HG02981 (cell line): Measurements from ENCODE around the gene HIPK2.

Source experiments
- ATAC-seq: cut with Tn5 transposase; IDR thresholded peaks from one replicate; pipeline ENCODE4 v1.9.1; 2021; ENCODE audit warnings: mild to moderate bottlenecking, moderate library complexity; ENCODE audit not compliant: unreplicated experiment

HIPK2 gene

GRCh38 chr7:139699640-139700504 lies 77.9 kb downstream of the HIPK2 start:
- no peak for ATAC-seq

GRCh38 chr7:139698844-139699243 lies 79.0 kb downstream of the HIPK2 start:
- no peak for ATAC-seq

- ATAC-seq: no peak
These were observed 79.5 kb downstream of the HIPK2 start for GRCh38 chr7:139698278-139698677.

GRCh38 chr7:139697056-139697455 lies 80.7 kb downstream of the HIPK2 start:
- no peak for ATAC-seq

- ATAC-seq: no peak
These were observed 81.2 kb downstream of the HIPK2 start for GRCh38 chr7:139696552-139696951.

- no peak for ATAC-seq
These were observed 82.2 kb downstream of the HIPK2 start for GRCh38 chr7:139695588-139695987.

- no peak for ATAC-seq
These were observed 82.7 kb downstream of the HIPK2 start for GRCh38 chr7:139695051-139695450.

- ATAC-seq: no peak
These were observed 83.5 kb downstream of the HIPK2 start for GRCh38 chr7:139694389-139694676.

- ATAC-seq: no peak
These were observed 84.0 kb downstream of the HIPK2 start for GRCh38 chr7:139693651-139694388.

GRCh38 chr7:139692723-139693122 lies 85.1 kb downstream of the HIPK2 start:
- no peak for ATAC-seq

GRCh38 chr7:139691253-139691781 lies 86.5 kb downstream of the HIPK2 start:
- no peak for ATAC-seq

- ATAC-seq: no peak
These were observed 89.7 kb downstream of the HIPK2 start for GRCh38 chr7:139687980-139688632.

GRCh38 chr7:139687211-139687954 lies 90.4 kb downstream of the HIPK2 start:
- ATAC-seq: no peak

GRCh38 chr7:139683137-139683921 lies 94.5 kb downstream of the HIPK2 start:
- ATAC-seq: peak; percentile 40

GRCh38 chr7:139682136-139683013 lies 95.4 kb downstream of the HIPK2 start:
- peak; percentile 44 for ATAC-seq

- no peak for ATAC-seq
These were observed 96.0 kb downstream of the HIPK2 start for GRCh38 chr7:139681812-139682135.

- no peak for ATAC-seq
These were observed 96.4 kb downstream of the HIPK2 start for GRCh38 chr7:139681463-139681755.

- ATAC-seq: no peak
These were observed 96.9 kb downstream of the HIPK2 start for GRCh38 chr7:139680676-139681462.
